Stimulated activated CD8-positive, alpha-beta memory T cell treated with anti-CD3 and anti-CD28 coated beads, Interleukin-15, amount 100 ng/mL, for 4 hours (primary cell): ENCODE results near the gene OIP5.
A peak's percentile ranks its signal among the peaks of the same experiment; 100 is the strongest.
"Not testable (repeated sequence)": the region's sequence is repeated elsewhere in the genome, so short reads cannot be mapped to it uniquely, and the experiment has no call there.

Experiments
- DNase-seq, 2 donors: peaks; one replicate each; pipeline ENCODE4 v3.0.0-alpha.2; 2020; ENCODE audit warnings: low read depth in 2 of 2

The OIP5 gene

GRCh38 chr15:41301587-41301986 lies 30.8 kb downstream of the OIP5 start:
- no peak for DNase-seq

DNA sequence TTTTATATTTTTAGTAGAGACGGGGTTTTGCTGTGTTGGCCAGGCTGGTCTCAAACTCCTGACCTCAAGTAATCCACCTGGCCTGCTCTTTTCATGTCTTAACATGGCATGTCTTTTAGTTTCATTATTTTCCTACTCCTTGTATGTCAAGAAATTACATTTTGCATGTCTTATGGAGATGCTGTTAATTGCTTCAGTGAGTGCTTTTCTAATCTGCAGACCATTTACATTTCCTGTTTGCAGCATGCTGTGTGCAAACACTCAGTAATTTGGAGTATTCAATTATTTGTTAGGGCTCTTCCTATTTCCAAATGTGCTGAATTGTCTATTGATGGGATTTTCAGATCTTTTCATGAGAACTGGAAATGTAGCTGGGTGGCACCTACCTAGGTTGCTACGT lies 31.3 kb downstream of the OIP5 start:
- DNase-seq, result not testable (repeated sequence)

DNA sequence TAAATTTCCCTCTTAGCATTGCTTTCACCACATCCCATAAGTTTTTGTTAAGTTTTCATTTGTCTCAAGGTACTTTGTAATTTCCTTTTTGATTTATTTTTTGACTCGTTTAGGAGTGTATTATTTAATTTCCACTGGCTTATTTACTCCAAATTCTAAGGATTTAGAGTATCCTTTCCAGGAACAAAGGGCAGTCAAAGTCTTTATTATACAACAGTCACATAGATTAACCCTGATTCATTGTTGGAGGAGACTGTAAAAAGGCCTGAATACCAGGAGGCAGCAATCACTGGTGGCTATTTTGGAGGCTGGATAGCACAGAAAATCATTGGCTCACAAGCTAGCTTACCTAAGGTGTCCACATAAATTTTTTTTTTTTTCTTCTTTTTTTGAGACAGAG lies 39.9 kb downstream of the OIP5 start:
- no peak for DNase-seq

DNA sequence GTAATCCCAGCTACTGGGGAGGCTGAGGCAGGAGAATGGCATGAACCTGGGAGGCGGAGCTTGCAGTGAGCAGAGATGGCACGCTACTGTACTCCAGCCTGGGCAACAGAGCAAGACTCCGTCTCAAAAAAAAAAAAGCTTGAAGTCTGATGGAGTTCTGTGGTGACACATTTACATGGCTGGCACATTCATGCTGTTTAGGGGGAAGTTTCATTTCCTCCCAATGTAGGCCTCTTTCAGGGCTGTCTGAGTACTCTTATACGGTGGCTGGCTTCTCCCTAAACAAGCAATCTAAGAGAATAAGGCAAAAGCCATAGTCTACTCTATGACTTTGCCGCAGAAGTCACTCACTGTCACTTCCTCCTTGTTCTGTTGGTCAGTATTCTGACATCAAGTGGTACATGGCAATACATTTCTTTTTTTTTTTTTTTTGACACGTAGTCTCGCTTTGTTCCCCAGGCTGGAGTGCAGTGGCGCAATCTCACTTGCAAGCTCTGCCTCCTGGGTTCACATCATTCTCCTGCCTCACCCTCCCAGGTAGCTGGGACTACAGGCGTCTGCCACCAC lies 41.2 kb downstream of the OIP5 start:
- no peak for DNase-seq

GRCh38 chr15:41289953-41290352 lies 42.4 kb downstream of the OIP5 start:
- no peak for DNase-seq

- DNase-seq, result no peak
Measured at GRCh38 chr15:41288464-41288863, 43.9 kb downstream of the OIP5 start.

DNA sequence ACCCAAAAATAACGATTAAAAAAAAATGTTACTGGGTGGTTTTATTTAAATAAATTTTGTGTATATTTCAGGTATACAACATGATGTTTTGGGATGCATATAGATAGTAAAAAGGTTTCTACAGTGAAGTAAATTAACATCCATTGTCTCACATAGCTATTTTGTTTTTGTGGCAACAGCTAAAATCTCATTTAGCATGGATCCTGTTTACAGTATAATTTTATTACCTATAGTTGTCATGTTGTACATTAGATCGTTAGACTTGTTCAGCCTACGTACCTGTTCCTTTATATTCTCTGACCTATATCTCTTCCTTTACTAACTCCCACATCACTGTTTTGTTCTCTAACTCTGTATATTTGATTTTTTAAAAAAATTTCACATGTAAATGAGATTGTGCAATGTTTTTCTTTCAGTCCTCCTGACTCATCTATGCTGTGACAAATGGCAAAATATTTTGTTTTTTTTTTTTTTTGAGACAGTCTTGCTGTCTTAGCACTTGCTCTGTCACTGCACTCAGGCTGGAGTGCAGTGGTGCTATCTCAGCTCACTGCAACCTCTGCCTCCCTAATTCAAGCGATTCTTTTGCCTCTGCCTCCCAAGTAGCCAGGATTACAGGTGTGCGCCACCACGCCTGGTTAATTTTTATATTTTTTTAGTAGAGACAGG lies 45.6 kb downstream of the OIP5 start:
- DNase-seq, result no peak

DNA sequence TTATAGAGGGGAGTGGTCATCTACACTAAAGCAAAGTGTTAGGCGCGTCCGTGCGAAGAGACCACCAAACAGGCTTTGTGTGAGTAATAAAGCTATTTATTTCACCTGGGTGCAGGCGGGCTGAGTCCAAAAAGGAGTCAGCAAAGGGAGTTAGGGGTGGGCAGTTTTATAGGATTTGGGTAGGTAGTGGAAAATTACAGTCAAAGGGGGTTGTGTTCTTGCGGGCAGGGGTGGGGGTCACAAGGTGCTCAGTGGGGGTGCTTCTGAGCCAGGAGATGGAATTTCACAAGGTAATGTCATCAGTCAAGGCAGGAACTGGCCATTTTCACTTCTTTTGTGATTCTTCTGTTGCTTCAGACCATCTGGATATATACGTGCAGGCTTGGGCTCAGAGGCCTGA lies 47.1 kb downstream of the OIP5 start:
- DNase-seq, result no peak

- no peak for DNase-seq
Measured at GRCh38 chr15:41284427-41285177, 47.8 kb downstream of the OIP5 start.

GRCh38 chr15:41283653-41284426 lies 48.6 kb downstream of the OIP5 start:
- DNase-seq, result peak; percentile 95 to 96

DNA sequence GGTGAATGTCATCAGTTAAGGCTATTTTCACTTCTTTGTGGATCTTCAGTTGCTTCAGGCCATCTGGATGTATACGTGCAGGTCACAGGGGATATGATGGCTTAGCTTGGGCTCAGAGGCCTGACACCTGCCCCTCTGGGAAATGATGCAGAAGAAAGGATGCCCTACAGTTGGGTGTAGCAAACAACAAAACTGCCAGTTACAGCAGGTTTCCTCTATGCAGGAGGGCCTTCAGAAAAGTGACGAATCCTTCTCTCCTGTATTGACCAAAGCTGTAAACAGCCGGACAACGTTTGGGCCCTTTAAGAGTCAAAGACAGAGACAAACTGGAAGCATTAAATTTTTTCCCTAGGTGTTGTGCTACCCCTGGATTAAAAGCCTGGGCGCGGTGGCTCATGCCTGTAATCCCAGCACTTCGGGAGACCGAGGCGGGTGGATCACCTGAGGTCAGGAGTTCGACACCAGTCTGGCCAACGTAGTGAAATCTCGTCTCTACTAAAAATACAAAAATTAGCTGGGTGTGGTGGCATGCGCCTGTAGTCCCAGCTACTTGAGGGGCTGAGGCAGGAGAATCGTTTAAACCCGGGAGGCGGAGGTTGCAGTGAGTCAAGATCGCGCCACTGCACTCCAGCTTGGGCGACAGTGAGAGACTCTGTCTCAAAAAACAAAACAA lies 49.3 kb downstream of the OIP5 start:
- DNase-seq, result not testable (repeated sequence)

DNA sequence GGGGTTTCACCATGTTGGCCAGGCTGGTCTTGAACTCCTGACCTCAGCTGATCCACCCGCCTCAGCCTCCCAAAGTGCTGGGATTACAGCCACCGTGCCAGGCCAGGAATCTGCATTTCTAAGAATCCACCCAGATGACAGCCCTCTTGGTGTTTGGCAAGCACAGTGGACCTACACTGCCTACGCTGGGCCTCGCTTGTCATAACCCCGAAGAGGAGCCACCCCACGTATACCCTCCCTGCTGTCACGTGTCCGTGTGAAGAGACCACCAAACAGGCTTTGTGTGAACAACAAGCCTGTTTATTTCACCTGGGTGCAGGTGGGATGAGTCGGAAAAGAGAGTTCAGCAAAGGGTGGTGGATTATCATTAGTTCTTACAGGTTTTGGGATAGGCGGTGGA lies 50.0 kb downstream of the OIP5 start:
- not testable (repeated sequence) for DNase-seq

DNA sequence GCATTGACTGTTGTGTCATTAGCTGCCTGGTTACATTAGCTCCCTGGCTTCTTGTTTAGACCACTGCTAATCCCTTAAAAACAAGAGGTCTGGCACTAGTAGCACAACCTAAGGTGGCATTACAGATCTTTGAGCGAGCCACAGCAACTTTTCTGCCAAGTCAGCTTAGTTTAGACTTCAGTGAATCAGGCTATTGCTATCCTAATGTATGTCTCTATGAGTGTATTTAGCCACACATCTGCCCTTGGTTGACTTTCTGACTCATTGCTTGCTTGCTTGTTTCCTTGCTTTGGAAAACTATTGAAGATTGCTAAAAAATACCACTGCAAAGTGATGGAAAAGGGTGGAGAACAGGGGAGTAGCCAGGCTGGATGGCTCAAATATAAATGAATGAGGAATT lies 51.2 kb downstream of the OIP5 start:
- DNase-seq, result no peak

- DNase-seq, result no peak
Measured at GRCh38 chr15:41279535-41280283, 52.7 kb downstream of the OIP5 start.

DNA sequence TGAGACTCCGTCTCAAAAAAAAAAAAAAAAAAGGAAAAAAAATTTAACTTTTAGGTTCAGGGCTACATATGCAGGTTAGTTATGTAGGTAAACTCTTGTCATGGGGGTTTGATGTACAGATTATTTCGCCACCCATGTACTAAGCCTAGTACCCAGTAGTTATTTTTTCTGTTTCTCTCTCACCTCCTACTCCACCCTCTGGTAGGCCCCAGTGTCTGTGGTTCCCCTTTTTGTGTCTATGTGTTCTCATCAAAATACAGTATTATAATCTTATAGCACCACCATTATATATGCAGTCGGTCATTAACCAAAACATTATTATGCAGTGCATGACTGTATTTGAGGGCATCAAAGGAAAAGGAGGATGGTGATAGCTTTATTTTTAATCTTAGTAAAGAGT lies 54.1 kb downstream of the OIP5 start:
- no peak for DNase-seq

DNA sequence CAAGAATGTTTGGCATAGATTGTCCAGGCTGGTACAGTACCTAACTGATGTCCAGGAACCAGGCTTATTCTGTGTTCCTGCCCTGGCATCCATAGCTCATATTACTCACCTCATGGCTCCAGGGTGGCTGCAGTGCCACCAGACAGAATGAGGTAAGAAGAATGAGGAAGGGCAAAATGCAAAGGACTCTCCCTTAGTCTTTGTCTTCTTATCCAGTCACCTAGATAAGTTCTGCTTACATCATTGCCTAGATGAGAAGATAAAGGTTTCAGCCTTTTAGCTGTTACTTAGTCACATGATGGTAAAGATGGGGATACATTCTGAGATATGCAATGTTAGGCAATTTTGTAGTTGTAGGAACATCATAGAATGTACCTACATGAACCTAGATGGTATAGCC lies 55.6 kb downstream of the OIP5 start:
- no peak for DNase-seq

DNA sequence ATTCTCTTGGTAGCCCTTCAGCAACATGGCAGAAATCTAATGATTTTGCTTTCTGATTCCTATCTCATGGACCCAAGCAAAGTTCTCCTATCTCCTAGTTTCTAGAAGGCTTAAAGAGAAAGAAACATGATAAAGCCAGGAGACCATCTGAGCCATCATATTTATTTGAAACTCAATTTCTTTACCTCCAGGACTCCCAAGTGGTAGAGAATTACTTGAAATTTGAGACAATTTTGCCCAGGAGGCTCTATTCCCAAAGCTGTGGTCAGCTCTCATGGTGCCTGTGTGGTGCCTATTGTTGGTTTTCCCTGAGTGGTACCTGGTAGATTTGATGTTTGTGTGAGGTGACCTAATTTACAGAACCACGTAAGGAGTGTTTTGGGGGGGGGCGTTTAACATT lies 62.5 kb downstream of the OIP5 start:
- no peak for DNase-seq

GRCh38 chr15:41263891-41264351 lies 68.5 kb downstream of the OIP5 start:
- no peak for DNase-seq

DNA sequence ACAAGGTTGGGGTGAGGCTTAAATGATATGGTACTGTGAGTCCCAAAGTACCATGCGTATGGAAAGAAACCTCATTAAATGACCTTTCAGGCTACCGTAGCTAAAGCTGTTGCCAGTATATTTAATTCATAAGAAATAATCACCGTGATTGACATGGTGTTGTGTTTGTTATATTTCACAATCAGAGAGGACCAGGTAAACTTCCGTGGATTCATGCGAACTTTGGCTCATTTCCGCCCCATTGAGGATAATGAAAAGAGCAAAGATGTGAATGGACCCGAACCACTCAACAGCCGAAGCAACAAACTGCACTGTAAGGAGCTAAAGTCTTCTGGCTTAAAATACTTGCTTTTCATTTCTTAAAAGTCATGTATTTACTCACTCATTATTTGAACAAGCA lies 69.8 kb downstream of the OIP5 start:
- DNase-seq, result no peak

DNA sequence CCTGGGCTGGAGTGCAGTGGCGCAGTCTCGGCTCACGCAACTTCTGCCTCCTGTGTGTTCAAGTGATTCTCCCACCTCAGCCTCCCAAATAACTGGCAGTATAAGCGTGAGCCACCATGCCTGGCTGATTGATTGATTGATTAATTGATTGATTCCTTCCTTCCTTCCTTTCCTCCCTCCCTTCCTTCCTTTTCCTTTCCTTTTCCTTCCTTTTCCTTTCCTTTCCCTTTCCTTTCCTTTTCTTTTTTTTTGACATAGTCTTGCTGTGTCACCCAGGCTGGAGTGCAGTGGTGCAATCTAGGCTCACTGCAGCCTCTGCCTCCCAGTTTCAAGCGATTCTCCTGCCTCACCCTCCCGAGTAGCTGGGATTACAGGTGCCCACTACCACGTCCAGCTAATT lies 71.5 kb downstream of the OIP5 start:
- DNase-seq, result not testable (repeated sequence)
